Stomach (tissue), 4 donors: Measurements from ENCODE around the gene MMP19.

ENCODE experiments used
- EP300 ChIP-seq: sonication (generic); formaldehyde crosslinking; IDR thresholded peaks from one replicate; pipeline ENCODE4 v1.6.1; 2017; ENCODE audit warnings: antibody characterized with exemption
- POLR2AphosphoS5 ChIP-seq, 3 donors: sonication (generic); formaldehyde crosslinking; IDR thresholded peaks; one replicate each; pipeline ENCODE4 v1.6.1; 2016; ENCODE audit warnings: antibody characterized with exemption in 3 of 3
- TF ChIP-seq, protein P1 (sequence below), 7 experiments: fragments of 450-650 bp in 4 of 7; fragments of 200-600 bp in 3 of 7; sonication (generic) in 3 of 7; IDR thresholded peaks; one replicate each; pipeline ENCODE4 v1.5.1; 2016 to 2019; ENCODE audit warnings: antibody characterized with exemption in 7 of 7, control low read depth in 2 of 7, mild to moderate bottlenecking in 1 of 7

DNA sequence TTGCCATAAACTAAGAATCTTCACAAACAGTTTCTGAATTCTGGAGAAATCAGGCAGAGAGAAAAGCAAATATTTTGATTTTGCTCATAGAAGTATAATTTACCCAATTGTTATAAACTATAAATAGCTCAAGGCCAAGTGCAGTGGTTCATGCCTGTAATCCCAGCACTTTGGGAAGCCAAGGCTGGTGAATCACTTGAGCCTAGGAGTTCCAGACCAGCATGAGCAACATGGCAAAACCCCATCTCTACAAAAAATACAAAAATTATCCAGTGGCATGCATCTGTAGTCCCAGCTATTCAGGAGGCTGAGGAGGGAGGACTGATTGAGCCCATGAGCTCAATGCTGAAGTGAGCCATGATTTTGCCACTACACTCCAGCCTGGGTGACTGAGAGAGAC lies 19.6 kb upstream of the MMP19 start:
- TF ChIP-seq, protein P1, sequence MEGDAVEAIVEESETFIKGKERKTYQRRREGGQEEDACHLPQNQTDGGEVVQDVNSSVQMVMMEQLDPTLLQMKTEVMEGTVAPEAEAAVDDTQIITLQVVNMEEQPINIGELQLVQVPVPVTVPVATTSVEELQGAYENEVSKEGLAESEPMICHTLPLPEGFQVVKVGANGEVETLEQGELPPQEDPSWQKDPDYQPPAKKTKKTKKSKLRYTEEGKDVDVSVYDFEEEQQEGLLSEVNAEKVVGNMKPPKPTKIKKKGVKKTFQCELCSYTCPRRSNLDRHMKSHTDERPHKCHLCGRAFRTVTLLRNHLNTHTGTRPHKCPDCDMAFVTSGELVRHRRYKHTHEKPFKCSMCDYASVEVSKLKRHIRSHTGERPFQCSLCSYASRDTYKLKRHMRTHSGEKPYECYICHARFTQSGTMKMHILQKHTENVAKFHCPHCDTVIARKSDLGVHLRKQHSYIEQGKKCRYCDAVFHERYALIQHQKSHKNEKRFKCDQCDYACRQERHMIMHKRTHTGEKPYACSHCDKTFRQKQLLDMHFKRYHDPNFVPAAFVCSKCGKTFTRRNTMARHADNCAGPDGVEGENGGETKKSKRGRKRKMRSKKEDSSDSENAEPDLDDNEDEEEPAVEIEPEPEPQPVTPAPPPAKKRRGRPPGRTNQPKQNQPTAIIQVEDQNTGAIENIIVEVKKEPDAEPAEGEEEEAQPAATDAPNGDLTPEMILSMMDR (IDR thresholded peaks at IDR 0.05): no peak
- TF ChIP-seq POLR2AphosphoS5 (IDR thresholded peaks at IDR 0.05) (no peak), EP300 (no peak)
